HG03280 (cell line): ENCODE results near the gene PAK4.
"Not testable (repeated sequence)": the region's sequence is repeated elsewhere in the genome, so short reads cannot be mapped to it uniquely, and the experiment has no call there.

Experiments used
- ATAC-seq: cut with Tn5 transposase; IDR thresholded peaks from one replicate; pipeline ENCODE4 v1.9.1; 2021; ENCODE audit warnings: mild to moderate bottlenecking, moderate library complexity; ENCODE audit not compliant: unreplicated experiment

The PAK4 gene

DNA sequence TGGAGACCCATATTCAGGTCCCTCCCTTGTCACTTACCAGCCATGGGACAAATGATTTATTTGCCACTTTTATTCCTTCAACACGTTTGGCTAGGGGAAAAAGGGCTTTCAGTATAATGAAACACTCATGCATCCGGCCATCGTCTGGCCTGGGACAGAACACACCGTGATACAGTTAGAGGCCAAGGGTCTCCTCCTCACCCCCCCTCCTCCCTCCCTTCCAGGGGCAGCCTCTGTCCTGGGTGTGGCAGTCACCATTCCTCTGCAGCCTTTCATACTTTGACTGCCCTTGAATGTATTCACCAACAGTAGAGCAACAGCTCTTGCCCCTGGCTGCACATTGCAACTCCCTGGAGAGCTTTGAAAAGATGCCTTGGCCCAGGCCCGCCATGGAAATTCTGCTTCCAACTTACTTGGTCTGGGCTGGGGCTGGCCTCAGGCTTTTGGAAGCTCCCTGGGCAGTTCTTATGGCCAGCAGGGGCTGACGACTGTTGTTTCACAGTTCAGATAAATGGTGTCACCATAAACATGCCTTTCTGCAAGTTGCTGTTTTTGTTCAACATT is 3.0 kb downstream of the PAK4 start:
- ATAC-seq: no peak

DNA sequence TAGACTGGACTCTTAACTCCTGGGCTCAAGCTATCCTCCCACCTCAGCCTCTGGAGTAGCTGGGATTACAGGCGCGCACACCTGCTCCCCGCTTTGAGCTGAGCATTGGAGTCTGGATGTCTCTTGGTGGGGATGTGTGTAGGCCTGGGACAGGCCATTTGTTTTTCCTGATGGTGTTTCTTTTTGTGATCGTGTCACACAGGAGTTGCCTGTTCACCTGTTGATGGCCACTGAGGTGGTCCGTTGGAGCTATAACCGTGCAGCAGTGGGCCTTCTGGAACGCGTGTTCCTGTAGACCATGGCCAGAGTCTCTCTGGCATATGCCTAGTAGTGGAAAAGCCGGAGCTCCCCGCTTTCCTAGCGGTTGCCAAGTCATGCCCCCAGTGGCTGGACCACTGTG is 3.5 kb downstream of the PAK4 start:
- no peak for ATAC-seq

DNA sequence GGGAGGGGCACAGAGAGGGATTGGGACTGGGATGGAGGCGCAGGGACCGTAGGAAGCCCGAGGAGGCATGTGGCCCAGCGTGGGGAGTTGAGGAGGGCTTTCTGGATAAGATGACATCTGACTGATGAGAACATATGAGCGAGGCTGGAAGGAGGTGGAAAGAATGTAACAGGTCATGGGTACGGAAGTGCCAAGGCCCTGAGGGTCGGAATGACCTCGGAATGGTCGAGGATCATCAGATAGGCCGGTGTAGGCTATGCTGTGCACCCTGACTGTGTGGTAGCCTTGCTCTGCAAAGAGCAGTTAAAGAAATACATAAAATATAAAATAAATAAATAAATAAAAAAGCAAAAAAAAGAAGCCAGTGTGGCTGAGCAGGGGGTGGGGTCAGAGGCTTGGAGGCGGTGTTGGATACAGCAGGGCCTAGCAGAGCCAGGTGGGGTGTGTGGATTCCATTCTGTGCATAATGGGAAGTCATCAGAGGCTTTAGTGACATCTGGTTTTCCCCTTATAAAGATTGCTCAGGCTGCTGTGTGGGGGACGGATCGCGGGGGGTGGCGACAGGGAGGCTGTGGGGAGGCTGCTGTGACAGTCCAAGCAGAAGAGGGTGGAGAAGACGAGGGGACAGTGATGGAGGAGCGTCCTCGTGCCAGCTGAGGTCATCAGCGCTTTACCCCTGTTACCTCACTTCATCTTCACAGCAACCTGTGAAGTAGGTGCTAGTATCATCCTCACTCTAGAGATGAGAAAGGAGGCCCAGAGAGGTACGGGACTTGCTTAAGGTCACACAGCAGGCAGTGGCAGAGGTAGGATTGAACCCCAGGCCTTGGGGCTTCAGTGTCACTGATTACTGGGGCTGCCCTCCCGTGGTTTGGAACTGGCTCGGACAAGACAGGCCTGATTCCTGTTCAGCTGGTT is 5.0 kb downstream of the PAK4 start:
- no peak for ATAC-seq

DNA sequence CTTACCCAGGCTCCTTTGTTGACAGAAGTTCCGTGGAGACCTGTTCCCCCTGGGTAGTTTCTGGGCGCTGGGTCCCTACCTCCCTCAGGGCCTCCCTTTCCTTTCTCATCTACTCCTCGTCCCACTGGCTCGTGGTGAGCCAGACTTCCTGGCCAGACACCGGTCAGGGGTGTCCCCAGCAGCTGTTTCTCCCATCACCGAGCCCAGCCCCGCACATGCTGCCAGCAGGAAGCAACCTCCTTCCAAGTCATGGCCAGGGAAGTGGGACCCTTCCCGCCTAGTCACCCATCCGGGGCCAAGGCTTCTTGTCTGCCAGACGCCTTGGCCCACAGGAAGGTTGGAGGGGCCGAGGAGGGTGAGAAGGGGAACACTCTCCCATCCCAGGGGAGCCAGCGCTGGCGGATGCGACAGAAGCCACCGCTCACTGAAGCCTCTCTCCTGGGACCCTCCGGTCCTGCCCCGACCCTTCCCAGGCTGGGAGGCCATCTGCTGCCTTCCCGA is 5.7 kb downstream of the PAK4 start:
- ATAC-seq: no peak

DNA sequence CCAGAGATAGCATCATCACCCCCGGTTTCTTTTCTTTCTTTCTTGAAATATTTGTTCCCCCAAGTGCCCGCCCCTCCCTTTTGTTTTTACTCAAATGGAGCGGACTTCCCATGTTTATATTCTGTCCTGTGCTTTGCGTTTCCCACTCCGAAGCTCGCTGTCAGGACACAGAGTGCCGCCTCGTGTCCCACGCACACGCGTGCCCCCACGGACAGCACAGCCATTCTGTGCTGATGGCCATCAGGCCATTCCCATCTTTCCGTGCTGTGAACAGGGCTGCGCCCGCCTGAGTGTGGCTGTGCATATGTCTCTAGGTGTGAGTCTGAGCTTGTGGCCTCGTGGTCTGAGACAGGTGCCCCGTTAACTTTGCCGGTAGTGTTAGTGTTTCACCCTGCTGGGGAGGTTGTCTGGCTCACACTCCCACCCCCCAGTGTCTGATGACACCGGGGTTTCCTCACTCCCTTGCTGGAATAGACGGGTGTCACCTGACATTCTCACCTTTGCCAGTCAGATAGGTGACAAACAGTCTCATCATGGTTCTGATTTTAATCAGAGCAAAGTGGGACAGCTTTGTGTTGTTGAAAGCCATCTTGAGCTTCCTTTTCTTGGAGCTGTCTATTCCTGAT is 6.9 kb downstream of the PAK4 start:
- no peak for ATAC-seq

DNA sequence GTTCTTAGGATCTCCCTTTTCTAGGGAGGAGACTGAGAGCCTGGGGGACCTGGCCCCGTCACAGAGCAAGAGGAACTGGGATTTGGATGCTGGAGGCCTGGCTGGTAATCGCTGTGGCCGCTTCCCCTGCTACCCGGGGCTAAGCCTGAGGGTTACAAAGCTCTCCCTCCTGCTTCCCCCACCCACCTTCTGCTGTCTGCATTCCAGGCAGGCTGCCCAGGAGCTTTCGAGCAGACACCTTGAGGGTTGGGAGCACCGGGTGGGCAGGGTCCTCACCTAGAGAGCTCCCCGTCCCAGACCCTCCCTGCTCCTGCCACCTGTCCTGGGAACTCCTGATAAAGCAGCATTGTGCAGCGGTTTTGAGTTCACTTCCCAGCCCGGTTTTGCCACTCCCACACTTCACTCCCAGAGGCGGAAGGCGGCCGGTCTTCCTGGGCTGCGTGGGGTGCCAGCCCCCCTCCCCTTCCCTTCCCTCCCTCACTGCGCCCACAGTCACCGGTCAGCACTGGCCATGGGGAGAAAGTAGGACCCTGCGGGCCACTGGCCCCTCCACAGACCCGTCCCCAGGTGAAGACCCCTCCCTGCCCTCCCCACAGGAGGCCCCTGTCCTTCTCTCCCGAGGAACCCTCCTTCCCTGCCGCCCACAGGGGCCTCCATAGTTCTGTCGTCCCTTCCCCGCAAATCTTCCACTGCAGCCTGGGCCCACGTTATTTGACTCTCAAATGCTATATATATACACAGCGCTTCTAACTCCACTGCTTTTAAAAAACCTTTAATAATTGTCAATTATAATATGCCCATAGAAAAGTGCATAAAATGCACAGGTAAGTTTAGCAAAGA is 8.1 kb downstream of the PAK4 start:
- ATAC-seq: no peak

DNA sequence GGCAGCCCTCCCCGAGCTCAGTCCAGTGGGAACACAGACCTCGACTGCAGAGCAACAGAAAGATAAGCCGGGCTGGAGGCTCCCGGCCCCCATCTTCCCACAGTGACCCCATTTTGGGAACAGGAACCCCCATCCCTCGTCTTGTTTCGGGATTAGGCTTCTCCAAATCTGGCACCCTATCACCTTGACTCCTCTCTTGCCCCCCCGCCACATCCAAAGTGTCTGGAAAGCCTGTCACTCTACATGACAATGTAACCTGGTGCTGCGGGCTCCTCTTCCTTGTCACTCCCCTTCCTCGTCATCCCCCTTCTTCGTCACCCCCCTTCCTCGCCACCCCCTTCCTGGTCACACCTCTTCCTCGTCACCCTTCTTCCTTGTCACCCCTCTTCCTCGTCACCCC is 10.1 kb downstream of the PAK4 start:
- no peak for ATAC-seq

DNA sequence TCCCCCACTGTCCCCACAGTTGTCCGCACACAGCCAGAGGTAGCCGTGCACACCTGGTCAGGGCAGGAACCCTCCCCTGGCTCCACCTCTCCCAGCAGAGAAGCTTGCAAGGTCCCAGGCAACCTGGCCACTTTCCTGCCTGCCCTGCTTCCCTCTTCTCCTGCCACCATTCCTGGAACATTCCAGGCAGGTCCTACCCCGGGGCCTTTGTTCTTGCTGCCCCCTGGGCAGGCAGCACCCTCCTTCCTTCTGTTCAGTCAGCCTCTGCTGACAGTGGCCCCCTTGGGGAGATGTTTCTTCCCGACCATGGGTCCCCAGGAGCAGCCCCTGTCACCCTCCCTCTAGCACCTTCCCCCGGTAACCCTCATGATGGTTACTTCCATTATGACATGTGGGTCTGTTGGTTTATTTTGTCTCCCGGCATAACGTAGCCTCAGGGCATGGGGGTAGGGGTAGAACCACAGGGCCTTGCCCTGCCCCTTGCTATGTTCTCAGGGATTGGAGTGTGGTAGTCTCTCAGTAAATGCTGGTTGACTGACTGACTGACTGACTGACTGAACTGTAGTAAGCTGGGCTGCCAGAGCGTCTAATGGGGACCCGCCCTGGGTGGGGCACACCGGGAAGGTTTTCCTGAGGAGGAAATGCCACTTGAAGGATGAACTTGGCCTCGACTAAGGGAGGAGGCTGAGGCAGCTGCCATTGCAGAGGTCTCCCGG is 10.8 kb downstream of the PAK4 start:
- ATAC-seq: no peak

DNA sequence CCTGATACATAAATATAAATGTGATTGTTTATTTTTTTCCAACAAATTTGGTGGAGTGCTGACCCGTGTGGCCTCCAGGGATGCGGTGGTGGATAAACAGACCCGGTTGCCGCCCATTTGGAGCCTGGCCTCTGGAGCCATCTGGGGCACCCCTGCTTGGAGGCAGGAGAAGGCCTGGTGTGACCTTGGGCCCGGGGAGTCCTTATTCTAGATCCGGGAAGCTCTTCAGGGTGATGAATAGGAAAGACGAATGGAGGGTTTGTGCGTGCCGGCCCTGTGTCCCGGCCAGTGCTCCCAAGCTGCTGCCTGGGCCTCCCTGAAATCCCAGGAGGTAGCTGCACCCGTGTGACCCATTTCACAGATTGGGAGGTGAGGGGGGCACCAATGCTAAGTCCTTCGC is 11.5 kb downstream of the PAK4 start:
- no peak for ATAC-seq

DNA sequence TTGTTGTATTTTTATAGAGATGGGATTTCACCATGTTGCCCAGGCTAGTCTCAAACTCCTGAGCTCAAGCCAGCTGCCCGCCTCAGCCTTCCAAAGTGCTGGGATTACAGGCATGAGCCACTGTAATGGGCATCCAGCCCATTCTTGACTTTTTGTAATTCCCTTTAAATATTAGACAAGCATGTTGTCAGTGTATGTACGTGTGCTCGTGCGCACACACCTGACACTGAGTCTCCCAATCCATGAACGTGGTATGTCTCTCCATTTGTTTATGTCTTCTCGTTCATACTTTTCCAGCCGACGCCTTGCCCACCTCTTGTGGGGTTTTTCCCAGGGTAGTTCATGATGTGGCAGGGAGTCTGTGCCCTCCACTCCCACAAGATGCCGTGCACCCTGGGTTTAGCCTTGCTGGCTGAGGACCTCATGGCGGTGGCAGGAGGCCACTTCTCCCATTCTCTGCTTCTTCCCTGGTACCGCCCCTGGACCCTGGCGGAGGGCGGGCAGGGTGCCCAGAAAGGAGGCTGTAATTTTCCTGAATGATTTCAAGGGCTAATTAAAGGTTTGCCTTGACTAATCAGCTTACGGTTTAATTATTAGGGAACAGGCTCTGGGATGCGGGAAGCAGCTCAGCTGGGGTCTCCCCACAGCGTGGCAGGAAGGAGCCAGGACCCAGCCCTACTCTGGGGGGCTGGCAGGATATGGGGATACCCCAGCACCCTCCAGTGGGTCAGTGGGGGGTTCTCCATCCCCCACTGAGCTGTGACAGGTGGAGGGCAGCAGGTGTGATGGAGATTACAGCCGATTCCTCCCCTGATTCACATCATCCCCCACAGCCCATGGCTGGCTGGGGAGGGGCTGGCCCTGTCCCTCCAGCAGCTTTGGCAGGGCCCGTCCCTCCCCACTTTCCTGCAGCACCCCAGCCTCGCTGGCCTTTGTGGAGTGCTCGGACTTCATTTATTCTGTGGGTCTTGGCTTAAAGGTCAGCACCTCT is 12.9 kb downstream of the PAK4 start:
- ATAC-seq: no peak

DNA sequence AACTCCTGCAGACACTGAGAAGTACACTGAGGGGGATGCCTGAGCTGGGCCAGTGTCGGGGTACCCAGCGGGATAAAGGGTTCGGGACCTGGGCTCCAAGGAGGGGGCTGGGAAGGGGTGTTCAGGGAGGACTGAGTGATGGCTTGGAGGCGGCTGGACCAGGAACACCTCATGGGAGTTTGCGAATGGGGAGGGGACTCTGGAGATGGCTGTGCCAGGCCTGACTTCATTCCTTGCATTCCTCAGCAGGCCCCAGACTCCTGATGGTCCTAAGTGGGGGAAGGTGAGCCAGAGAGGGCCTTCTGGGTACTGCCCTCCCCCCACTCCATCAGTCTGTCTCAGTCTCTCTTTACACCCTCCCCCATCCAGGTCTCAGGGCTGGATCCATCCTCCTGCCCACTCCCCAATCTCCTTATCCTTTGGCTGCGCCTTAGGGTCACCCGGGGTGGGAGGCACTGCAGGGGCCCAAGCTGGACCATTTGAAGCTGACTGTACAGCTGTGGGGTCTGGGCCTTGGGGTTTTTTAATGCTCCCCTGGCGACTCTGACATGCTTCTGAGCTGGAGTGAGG is 13.8 kb downstream of the PAK4 start:
- ATAC-seq: no peak

DNA sequence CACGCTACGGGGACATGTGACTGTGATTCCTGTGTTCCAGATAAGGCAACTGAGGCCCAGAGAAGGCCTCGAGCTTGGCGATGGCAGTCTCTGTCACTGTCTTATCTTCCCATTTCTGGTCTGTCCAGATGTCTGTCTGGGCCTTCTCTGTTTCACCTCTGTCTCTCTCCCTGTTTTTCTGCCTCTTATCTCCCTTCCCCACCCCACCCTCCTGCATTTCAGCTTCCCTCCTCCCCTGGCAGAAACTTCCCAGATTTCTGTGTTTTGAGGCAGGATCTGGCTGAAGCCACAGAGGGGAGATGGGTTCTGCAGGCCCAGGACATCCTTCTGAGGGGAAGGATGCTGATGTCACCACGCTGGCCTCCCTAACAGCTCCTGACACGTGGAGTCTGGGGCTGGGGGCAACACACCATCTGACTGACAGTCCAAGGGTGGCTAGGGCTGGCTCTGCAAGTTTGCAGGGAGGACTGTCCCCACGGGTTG is 14.4 kb downstream of the PAK4 start:
- ATAC-seq: no peak

DNA sequence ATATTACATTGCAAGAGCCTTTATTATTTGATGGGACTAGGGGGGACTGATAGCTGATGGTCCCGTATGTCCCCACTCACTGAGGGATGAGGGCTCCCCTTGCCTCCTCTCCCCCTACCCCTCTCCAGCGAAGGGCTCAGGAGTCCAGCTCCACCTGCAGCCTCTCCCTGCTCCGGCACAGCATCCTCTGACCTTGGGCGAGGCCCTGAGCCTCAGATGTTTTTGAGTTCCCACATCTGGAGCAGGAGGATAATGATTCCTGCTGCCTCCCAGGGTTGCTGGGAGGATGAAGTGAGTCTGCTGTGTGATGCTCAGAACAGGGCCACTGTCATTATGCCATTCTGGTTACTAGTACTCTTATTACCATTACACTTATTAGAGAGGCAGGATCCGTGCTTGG is 15.0 kb downstream of the PAK4 start:
- ATAC-seq: no peak

DNA sequence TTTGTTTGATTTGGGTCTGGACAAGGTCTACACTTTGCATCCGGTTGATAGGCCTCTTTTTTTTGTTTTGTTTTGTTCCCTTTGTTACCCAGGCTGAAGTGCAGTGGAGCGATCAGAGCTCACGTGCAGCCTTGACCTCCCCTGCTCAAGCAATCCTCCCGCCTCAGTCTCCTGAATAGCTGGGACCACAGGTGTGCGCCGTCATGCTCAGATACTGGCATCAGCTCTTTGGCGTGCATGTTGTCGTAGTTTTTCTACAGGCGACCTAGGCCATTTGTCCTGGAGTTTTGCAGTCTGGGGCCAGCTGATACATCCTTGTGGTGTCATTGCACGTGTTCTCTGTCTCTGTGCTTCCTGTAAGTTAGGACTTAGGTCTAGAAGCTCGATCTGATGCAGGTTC is 16.3 kb downstream of the PAK4 start:
- ATAC-seq: no peak

DNA sequence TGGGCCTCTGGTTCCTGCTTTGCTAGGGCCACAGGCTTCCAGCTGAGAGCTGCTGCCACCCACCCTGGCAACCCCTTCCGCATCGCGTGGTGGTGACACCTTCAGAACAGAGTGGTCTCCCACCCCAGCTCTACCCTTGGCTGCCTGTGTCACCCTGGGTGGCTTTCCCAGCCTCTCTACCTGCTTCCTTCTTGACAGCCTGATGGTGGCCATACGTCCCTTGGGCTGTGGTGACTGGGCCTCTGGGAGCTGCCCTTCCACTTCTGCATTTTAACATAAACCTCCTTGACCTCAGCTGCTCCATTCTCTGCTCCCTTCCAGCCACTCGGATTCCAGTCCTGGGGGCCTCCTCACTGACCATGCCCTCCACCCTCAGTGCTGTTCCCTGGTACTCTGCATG is 17.0 kb downstream of the PAK4 start:
- ATAC-seq: no peak

DNA sequence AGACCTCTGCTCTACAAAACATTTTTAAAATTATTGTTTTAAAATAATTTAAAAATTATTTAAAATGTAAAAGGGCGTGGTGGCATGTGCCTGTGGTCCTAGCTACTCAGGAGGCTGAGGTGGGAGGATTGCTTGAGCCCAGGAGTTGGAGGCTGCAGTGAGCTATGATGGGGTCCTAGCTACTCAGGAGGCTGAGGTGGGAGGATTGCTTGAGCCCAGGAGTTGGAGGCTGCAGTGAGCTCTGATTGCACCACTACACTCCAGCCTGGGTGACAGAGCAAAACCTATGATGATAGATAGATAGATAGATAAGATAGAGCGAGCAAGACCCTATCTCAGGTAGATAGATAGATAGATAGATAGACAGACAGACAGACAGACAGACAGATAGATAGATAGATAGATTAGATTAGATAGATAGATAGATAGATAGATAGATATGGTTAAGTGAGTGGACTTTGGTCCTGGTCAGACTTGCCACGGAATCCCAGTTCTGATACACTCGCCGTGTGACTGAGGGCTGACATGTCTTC is 18.2 kb downstream of the PAK4 start:
- ATAC-seq: not testable (repeated sequence)

DNA sequence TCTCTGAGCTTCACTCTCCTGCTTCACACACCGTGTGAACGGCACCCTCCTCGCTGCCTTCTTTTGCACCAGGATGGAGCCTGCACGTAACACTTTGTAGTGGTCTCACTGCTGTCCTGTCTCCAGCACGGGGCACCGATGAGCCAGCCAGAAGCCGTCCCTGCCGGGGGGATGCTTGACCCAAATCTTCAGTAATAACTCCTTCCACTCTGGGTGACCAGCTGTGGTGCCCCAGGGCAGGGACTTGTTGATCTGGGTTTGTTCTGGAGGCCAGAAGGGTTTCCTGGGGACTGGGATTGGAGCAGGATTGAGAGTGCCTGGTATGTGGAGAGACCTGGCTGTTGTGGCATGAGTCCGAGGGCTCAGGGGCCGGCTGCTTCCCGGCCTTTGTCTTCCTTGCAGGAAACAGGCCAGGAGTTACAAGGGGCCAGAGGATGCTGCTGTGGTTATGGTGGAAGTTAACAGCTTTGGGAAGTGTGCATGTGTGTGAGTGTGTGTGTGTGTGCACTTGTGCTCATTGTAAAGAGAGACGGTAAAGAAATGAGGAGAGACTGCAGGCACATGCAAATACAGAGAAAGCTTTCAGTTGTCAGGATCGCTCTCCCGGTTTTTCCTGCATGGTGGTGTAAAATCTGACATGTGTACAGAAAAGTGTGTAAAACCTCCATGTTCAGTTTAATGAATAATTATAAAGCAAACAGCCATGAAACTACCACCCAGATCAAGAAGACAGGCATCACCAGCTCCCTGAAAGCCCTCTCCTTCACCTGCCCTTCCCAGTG is 18.9 kb downstream of the PAK4 start:
- ATAC-seq: no peak
